Skin of body (tissue), 2 donors: ENCODE results near the gene CCDC138. TPM values are rescaled to one million over a fixed set of nuclear protein-coding genes. Genes with fewer than 3 reads are reported as not detected.

Source experiments
- DNase-seq: peaks from one replicate; lab custom pipeline; 2025; lab: John Stamatoyannopoulos, UW
- total RNA-seq: library from RNA; depleted of rRNA; stranded (reverse); fragments of >200 nt; gene quantifications from one replicate; pipeline ENCODE4 v1.2.3, GENCODE V29; 2014

Gene CCDC138
- total RNA-seq, 1 donor from 2014 or later, result 11.3 TPM

DNA sequence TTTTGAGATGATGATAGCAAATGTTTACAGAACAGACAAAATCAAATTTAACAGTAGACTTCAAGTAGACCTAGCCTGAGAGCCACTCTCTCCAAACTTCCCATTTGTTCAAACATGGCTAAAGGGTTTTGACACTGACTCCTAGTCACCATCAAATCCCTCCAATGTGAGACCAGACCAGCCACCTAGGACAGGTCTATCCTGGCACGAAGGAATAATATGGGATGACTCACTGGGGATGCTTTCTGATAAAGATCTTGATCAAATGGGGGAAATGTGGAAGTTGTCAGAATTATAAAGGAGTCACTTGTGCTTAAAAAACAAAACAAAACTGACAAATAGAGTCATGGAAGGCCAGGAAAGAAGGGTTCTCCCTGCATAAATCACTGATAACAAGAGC is 106.7 kb downstream of the CCDC138 start:
- DNase-seq, result no peak

DNA sequence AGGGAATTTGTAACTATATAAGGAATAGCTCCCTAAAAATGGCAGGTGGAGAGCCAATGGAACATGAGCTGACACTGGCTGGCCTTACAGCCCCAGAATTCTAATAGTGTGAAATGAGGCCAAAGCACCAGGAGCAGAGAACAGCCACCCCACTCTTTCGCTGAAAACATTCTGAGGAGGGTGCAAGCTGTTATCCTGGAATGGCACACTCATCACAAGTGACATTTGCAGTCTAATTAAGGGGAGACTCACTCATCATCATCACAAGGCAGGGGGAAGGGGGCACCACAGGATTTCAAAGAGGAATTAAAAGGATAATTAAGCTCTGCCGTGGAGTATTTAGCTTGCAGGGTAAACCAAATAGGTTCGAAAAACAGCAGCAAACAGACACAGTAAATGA is 108.2 kb downstream of the CCDC138 start:
- no peak for DNase-seq

DNA sequence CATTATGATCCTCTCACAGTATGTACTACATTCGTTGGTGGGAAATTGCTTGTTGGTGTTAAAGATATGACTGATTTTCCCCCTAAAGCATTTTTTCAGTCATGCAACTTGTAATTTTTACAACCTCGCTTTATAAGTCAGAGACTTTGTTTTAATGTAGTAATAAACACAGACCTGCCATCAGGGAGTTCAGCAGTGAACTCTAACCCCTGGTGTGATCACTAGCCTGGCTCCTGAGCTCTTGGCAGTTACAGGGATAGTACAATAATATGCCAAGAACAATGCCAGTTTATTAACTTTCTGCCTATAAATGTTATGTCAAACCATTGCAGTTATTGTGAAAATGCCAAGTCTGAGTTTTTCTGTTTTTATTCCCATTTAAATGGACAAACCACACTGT is 108.6 kb downstream of the CCDC138 start:
- DNase-seq, result no peak

DNA sequence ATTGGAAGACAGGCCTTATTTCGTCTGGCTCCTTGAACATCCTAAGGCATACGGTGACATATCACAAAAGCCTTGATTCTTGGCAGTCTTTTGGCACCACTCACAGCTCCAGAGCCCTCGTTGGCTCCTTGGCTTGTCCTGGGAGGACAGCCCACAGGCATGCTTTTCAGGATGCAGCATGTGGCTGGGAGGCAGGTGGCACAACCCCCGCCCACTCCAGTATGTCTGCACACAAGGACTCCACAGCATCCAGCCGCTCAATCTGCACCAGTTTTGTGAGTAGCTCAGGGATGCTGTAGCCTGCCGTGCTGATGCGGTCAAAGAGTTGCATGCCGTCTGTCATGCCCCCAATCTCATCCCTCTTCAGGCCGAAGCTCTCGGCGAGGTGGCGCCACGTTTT is 110.2 kb downstream of the CCDC138 start:
- no peak for DNase-seq

DNA sequence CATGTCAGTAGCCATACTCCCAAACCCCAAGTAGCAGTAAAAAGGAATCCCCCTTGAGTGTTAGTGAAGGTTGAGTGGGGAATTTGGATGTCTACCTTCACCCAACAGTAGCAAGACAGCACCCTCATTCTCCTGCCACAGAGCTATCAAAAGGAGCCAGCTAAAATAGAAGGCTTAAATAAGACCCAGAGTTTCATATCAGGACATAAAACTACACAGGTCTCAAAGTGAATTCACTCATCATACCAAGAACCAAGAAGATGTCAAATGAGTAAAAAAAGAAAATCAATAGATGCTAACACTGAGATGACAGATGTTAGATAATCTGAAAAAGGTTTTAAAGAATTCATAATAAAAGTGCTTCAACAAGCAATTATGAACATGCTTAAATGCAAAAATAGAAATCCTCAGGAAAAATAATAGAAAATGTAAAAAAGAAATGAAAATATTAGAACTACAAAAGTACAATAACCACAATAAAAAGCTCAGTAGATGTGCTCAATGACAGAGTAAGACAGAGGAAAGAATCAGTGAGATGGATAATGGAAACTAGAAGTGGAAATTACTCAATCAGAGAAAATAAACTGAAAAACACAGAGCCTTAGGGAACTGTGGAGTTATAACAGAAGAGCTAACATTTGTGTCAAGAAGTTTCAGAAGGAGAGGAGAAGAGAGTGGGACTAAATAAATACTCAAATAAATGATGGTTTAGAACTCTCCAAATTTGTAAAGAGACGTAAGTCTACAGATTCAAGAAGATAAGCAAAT is 111.9 kb downstream of the CCDC138 start:
- no peak for DNase-seq

DNA sequence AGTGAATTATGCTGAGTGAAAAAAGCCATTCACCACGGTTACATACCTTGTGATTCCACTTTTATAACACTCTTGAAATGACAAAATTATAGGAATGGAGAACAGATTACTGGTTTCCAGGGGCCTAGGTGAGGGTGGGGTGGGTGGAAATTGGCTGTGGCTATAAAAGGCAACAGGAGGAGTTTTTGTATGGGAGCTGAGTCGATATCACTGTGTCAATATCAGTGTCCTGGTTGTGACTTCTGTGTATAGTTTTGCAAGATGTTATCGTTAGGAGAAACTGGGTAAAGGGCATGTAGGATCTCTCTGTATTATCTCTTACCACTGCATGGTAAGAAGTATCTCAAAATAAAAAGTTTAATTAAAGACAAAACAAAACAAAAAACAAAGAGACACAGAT is 118.1 kb downstream of the CCDC138 start:
- DNase-seq, result no peak

DNA sequence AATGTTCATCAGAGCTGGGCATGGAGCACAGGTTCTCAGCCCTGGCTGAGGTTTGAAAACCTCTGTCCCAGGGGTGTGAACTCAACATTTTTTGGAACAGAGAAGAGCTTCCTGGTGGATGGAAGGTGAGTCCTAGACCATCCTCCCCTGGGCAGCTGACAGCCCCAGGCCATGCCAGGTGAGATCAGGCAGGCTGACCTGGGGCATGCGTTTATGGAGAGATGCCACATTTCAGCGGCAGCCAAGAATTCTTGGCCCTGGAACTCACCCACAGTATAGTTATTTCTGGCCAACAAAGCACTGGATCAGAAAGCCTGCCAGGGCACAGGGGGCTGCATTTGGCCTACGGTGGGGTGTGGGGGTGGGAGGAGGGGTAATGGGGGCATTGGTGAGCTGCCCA is 118.6 kb downstream of the CCDC138 start:
- no peak for DNase-seq

DNA sequence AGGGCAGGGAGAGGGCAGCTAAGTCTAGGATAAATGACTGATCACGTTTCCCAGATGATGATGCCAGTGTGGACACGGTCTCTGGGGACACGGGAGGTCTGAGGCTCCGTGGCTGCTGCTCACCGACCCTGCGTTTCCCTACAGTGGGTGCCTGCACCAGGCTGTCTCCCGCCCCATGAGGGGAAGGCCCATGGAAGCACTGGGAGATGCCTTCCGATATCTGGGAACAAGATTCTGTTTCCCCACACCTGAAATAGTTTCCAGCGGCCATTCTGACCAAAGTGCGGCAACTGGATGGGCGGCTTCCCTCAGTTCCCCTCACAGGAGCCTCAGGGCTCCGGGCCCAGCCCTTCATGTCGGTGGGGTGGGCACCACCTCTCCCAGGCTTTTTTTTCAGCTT is 119.3 kb downstream of the CCDC138 start:
- DNase-seq, result no peak

DNA sequence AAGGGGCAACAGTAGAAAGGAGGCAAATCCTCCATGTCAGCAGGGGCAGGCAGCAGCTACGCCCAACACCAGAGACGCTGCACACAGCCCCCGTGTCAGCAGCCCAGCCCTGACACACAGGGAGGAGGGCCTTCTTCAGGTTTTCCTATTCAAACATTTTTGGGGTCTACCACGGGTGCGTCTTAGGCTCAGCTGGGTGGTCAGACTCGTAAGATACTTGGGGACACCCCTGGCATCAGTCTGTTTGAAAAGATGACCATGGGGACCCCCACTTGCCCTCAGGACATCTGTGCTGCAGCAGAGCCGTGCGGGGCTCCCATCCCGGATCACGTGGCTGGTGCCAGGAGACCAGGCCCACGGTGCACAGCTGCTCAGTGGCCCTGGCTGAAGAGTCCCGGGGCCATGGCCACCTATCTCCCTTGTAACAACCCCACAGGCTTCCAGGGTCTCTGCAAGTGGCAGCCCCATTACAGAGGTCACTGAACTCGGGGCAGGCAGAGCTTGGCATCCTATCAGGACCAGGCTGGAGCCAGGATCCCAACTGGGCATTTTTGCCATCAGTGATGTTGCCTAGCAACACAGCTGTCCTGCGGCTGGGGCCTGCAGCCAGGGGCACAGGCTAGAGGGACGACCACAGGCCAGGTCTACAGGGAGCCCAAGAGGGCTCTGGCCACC is 120.0 kb downstream of the CCDC138 start:
- DNase-seq, result no peak

DNA sequence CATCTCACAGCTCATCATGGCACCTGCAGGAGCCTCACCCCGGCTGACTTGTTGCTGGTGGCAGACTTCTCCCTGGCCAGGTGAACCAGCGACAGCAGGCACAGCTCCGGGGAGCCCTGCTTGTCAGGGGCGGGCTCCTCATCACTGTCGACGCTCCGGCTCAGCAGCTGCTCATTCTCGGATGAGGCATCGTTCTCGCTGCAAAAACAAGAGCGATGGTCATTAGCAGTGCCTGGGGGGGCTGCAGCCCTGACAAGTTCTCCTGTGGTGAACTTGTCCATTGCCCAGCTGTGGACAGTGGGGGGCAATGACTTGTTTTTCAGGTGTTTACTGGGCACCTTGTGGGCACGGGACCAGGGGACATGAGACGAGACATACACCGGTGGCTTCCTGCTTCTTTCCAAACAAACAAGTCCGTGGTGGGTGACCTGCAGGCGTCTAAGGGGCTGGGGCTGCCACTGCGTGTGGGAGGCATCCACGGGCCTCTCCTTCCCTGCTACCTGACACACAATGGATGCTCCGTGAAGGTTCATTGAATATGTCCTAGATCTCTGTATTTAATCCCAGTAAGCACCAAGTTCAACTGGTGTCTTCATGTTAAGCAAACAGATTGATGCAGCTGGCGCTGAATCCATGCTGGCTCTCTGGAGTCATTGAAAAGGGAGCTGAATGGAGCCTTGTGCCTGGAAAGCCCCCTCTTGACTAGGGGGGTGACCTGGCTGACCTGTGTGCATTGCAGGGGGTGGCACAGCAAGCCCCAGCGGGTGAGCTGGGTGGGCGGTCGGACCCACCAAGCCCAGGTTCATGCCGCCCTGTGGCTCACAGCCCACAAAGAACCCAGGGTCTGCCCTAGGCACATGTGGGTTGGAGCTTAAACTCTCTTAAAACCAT is 121.5 kb downstream of the CCDC138 start:
- DNase-seq, result no peak

DNA sequence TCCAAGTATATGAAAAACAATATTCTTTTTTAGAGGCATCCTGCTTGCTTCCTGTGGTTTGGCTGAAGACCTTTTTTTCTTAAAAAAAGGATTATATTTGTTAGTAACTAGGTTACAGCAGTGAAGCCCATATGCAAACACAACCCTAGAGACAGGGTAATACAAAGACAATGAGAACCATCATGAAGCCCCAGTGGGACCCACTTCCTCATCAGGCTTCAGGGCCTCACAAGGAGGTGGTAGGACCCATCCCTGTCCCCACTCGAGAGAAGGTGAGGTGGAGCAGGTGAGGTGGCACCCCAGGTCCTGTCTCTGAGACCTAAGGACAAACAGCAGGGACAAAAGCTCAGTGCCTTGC is 122.1 kb downstream of the CCDC138 start:
- no peak for DNase-seq

DNA sequence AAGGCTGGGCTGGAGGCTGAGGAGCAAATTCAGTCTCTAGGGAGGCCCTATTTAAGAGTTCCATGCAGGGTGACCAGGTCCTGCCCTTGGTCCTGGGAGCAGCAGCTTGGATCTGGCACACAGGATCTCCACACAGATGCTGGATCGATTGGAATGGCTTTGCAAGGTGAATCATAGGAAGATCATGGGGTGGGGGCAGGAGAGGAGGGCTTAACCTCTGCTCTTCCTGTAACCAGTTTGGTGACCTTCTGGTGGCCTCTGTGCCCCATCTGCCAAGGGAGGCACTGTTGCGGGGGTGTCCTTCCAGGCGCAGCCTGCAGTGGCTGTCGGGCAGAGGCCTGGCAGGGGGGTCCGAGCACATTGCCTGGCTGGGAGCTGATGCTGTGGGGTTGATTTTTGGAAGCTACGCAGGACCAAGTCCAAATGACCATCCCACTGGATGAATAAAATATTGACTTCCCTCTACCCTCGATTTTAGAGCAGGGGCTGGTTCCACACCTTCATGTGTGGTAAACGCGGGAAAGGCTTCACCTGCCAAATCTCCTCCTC is 122.8 kb downstream of the CCDC138 start:
- DNase-seq, result no peak

DNA sequence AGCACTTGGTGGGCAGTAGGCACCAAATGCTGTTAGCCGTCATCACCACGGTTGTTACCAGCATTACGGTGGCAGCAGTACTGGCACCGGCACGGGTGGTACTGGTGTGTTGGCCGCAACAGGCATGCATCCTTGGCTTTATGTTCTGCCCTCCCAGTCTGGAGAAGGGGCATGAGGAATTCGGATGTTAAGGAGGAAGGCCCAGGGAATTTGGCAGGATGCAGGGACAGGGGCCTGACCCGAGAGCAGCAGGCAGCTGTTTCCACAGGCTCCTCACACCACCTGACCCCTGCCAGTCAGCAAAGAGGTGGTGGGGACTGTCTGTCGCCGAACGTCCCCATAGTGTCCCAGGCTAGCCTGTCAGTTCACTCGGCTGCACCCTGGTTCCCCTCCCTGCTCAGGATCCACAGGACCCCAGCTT is 123.5 kb downstream of the CCDC138 start:
- no peak for DNase-seq

DNA sequence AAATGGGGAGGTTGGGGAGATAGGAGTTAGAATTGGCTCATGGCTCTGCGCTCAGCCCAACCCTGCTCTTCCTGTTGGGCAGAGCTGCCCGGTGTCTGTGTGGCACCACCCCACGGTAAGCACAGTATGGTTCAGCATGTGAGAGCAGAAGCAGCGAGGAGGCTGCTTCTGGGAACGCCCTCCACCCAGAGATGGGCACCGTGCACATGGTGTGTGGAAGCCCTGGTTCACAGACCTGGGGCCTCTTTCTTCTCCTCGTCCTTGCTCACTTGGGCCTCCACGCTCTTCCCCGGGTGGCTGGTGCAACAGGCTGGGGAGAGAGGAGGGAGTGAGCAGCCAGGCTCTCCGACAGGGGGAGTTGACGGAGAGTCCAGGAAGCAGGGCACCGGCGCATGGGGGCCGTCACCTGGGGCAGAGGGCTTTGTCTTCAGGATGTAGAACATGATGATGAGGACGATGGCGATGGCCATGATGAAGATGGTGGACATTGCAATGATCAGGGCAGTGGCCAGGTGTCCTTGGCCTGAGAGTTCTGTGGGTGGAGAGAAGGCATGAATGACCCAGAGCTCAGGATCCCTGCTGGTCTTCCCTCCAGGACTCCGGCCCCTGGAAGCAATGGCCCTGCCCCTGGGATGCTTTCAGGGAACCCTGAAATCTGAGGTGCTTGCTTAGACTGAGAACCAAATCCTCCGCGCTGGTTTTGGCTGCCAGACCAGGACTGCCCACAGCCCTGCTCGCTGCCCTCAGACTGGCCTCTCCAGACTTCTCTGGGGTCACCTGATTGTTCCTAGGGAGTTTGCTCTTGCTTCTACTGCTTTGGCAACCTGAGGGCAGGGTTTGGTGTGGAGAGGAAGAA is 124.2 kb downstream of the CCDC138 start:
- no peak for DNase-seq

DNA sequence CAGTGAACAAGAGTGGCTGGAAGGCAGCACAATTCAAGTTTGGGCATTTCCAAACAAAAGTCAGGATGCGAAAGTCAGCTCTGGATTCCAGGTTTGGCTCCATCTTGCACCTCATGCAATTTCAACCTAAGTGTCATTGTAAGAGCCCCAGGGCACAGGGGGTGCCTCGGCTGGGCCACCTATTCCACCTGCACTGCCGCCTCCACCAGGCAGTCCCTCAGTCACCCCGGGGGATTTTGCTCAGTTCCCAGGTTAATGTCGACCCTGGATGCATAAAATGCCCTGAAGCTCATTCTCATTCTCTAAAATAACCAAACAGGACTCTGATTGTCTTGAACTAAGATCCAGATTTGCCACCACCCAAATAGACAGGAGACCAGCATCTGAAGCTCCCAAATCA is 124.8 kb downstream of the CCDC138 start:
- no peak for DNase-seq

DNA sequence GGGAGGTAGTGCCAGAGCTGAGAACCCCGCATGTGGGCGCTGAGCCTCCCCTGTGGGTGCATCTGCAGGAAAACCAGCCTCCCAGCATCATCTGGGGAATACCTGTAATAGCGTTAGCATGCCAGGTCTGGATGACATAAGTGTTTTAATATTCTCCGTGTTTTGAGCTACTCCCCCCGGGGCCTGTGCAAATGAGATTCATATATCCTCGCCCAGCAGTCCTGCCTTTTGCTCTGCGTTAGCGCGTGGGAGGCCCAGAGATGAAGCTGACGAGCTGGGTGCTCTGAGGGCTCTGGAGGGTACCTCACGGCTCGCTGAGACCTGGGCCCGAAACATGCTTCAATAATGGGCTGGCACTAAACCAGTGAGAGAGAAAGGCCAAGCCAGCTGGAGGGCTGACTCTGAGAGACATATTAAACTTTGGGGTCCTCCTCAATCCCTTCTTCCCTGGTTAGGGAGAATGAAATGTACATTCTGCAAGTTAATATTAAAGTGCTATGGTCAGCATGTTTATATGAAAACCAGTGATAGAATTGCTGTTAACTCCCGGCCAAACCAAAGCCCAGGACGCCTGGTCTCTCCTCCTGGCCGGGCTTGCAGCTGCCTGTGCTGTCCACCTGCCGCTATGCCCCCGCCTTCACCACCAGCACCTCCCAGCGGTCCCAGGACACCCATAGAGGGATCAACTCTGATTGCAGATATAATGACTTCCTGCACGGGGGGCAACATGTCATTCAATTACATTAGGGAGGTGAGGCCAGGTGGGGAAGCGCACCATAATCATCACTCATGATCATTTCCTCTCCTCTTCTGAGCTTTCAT is 125.4 kb downstream of the CCDC138 start:
- no peak for DNase-seq

DNA sequence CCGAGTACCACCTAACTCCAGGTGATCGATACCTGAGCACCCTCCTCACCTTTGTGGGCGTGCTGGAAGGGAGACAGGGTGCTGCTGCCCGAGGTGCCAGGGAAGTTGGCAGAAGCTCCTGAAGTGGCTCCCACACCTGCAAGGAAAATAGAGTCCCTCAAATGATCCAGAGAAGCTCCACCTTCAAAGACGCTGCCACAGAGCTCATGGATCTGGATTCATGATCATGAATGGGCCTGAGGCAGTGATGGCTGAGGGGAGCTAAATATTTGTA is 126.0 kb downstream of the CCDC138 start:
- DNase-seq, result no peak

DNA sequence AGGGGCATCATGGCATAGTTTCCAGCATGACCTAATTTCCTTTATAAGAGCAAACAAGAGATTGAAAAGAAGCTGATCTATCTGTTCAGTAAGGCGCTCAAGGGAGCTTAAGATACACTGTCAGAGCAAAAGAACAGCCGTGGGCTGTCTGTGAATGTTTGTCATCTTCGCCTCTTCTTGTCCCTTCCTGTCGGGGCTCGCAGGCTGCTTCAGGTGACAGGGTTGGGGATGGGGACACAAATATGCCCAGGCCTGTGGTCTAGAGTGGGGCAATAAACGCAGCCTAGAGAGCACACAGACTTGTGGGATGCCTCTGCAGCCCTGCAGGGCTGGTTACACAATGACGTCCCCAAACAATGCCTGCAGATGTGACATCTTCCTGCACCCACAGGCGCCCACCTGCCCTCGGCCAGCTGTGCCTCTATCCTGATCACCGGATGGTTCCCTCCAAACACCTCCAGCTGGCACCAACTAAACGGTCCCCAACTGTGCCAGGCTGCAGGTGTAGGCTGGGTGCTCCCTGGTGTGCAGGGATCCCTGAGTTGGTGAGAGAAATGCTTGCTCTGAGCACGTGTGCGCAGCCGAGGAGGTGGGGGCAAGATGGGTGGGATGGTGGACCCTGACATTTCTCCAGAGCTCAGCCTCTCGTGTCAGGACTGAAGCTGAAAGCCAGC is 129.7 kb downstream of the CCDC138 start:
- DNase-seq, result no peak

DNA sequence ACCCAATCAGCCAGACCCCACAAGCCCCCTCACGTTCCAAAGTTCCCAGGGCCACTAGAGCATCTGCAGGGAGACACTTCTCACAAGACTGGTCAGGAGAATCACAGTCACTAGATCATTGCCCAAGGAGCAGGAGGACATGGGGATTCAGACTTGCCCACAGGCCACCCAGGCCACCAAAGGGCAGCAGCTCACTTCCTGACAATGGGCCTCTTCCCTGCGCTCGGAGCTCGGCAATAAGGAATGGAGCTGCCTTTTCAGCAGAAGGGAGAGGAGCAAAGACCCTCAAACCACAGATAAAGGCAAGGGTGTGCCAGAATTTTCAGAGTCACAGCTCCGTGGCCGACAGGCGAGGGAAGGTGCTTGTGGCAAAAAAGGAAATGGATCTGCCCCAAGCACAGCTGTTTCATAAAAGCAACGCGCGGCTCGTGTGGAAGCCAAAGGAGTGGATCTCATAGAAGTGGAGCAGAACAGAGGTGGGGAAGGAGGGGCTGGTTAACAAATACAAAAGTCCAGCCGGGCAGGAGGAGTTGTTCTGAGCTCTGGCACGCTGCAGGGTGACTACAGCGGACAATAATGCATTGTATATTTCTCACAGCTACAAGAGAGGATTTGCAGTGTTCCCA is 130.3 kb downstream of the CCDC138 start:
- DNase-seq, result no peak
